Thyroid gland (tissue), 4 donors: ENCODE results near the gene SDC3. TPM values are rescaled to one million over a fixed set of nuclear protein-coding genes. Genes with fewer than 3 reads are reported as not detected.
"Not testable (repeated sequence)": the region's sequence is repeated elsewhere in the genome, so short reads cannot be mapped to it uniquely, and the experiment has no call there.

Source experiments
- DNase-seq, 2 donors: peaks; one replicate each; pipeline ENCODE4 v3.0.0-alpha.2; 2019
- H3K27ac ChIP-seq, 3 donors: fragments of 200-600 bp; sonication (generic); 1 replicate in 2 of 3; 2 replicates in 1 of 3; pipeline ENCODE4 v1.5.1; 2016 to 2019; ENCODE audit warnings: mild to moderate bottlenecking in 1 of 3, moderate library complexity in 1 of 3
- H3K27me3 ChIP-seq: fragments of 200-600 bp; sonication (generic); one replicate; pipeline ENCODE4 v1.5.1; 2019
- H3K36me3 ChIP-seq, 2 donors: fragments of 200-600 bp; sonication (generic); one replicate each; pipeline ENCODE4 v1.5.1; 2016 to 2019
- H3K4me1 ChIP-seq, 2 donors: fragments of 200-600 bp; sonication (generic); one replicate each; pipeline ENCODE4 v1.5.1; 2017 to 2019
- H3K4me3 ChIP-seq, 3 donors: fragments of 200-600 bp; sonication (generic); replicated peaks in 1 of 3; 1 replicate in 2 of 3; 2 replicates in 1 of 3; pipeline ENCODE4 v1.5.1; 2016; ENCODE audit warnings: mild to moderate bottlenecking in 1 of 3
- H3K9me3 ChIP-seq: fragments of 200-600 bp; sonication (generic); one replicate; pipeline ENCODE4 v1.5.1; 2017
- CTCF ChIP-seq, 6 experiments: fragments of 200-600 bp in 3 of 6; fragments of 450-650 bp in 3 of 6; sonication (generic) in 3 of 6; IDR thresholded peaks; one replicate each; pipeline ENCODE4 v1.5.1; 2016 to 2019; ENCODE audit warnings: antibody characterized with exemption in 6 of 6, mild to moderate bottlenecking in 2 of 6, inconsistent platforms in 1 of 6, moderate library complexity in 1 of 6
- POLR2A ChIP-seq, 2 donors: fragments of 450-650 bp; IDR thresholded peaks; one replicate each; pipeline ENCODE4 v1.6.1; 2017; ENCODE audit warnings: antibody characterized with exemption in 2 of 2, mild to moderate bottlenecking in 2 of 2, moderate library complexity in 1 of 2
- WGBS, 2 donors: methylation state at CpG; one replicate each; pipeline ENCODE4 v1.1.5; 2017; 5-methylcytosine and 5-hydroxymethylcytosine counted together
- intact Hi-C: fragments of 100-400 bp; cut with DNase I; formaldehyde crosslinking; loops from one replicate; pipeline ENCODE4 v1.15.1; 2023
- total RNA-seq, 4 donors: library from RNA; depleted of rRNA; stranded (reverse); fragments of >200 nt; gene quantifications; one replicate each; pipeline ENCODE4 v1.2.3, GENCODE V29; 2016

The SDC3 gene
- total RNA-seq, 4 donors from 2014 or later, result 13.2 to 19.5 (median 15.9) TPM

GRCh38 chr1:30947212-30947611 is 38.7 kb upstream of the SDC3 start:
- Histone ChIP-seq H3K4me3 (no peak overlapping the region), H3K27me3 (no peaks in the 10 kb centered on the region), H3K27ac (no peak overlapping the region), H3K9me3 (no peaks in the 10 kb centered on the region), H3K4me1 (peaks cover 0 to 6% of the 10 kb centered on the region in 2 donors), H3K36me3 (peaks cover 45 to 64% of the 10 kb centered on the region in 2 donors)
- intact Hi-C loops, result no loop called here
- TF ChIP-seq POLR2A (IDR thresholded peaks at IDR 0.05) (no peak), CTCF (IDR thresholded peaks at IDR 0.05) (no peak)
- no peak for DNase-seq

- no peak for TF ChIP-seq POLR2A (IDR thresholded peaks at IDR 0.05)
- TF ChIP-seq CTCF (IDR thresholded peaks at IDR 0.05), result no peak
- H3K4me3 ChIP-seq, result no peak overlapping the region
- H3K4me1 ChIP-seq, result peaks cover 0 to 7% of the 10 kb centered on the region in 2 donors
- no peaks in the 10 kb centered on the region for H3K27me3 ChIP-seq
- intact Hi-C loops, result no loop called here
- no peaks in the 10 kb centered on the region for H3K9me3 ChIP-seq
- 90 to 95% methylated on average over 7 of the region's 7 CpGs for WGBS, 2 donors
- peaks cover 52 to 65% of the 10 kb centered on the region in 2 donors for H3K36me3 ChIP-seq
- DNase-seq, result no peak
- H3K27ac ChIP-seq, result no peak overlapping the region
Observed at GRCh38 chr1:30942326-30942963, 33.9 kb upstream of the SDC3 start.

- no peak for TF ChIP-seq CTCF (IDR thresholded peaks at IDR 0.05)
- no peak for TF ChIP-seq POLR2A (IDR thresholded peaks at IDR 0.05)
- DNase-seq, result no peak
- intact Hi-C loops, result no loop called here
- Histone ChIP-seq H3K36me3 (peaks cover 65 to 68% of the 10 kb centered on the region in 2 donors), H3K4me3 (no peak overlapping the region), H3K27ac (no peak overlapping the region), H3K9me3 (no peaks in the 10 kb centered on the region), H3K27me3 (no peaks in the 10 kb centered on the region), H3K4me1 (peaks cover 0 to 7% of the 10 kb centered on the region in 2 donors)
Observed at GRCh38 chr1:30940541-30940940, 32.0 kb upstream of the SDC3 start.

GRCh38 chr1:30936541-30937171 is 28.1 kb upstream of the SDC3 start:
- intact Hi-C loops, result no loop called here
- peaks cover 66 to 74% of the 10 kb centered on the region in 2 donors for H3K36me3 ChIP-seq
- 93 to 95% methylated on average over 20 of the region's 20 CpGs for WGBS, 2 donors

GRCh38 chr1:30935758-30936157 is 27.2 kb upstream of the SDC3 start:
- H3K27ac ChIP-seq, H3K27me3 ChIP-seq, H3K9me3 ChIP-seq, H3K4me3 ChIP-seq, DNase-seq, H3K4me1 ChIP-seq, intact Hi-C loops: not testable (repeated sequence)
- H3K36me3 ChIP-seq, result peaks cover 58 to 67% of the 10 kb centered on the region in 2 donors
- no CpG with 5 or more reads among the region's 4 CpGs for WGBS, 2 donors

More at GRCh38 chr1:30936541-30937171, 28.1 kb upstream of the SDC3 start:
- no peaks in the 10 kb centered on the region for H3K9me3 ChIP-seq
- no peak overlapping the region for H3K4me3 ChIP-seq
- no peaks in the 10 kb centered on the region for H3K27me3 ChIP-seq
- peaks cover 0 to 7% of the 10 kb centered on the region in 2 donors for H3K4me1 ChIP-seq
- no peak for DNase-seq
- TF ChIP-seq CTCF (IDR thresholded peaks at IDR 0.05) (no peak), POLR2A (IDR thresholded peaks at IDR 0.05) (no peak)
- no peak overlapping the region for H3K27ac ChIP-seq
